Measurements from ENCODE around the gene KAZALD1. TPM values are rescaled to one million over a fixed set of nuclear protein-coding genes. Genes with fewer than 3 reads are reported as not detected.

The KAZALD1 gene
- polyA plus RNA-seq, 1 of the 3 experiments (the other 2 are of a cell fraction): 3.0 TPM

DNA sequence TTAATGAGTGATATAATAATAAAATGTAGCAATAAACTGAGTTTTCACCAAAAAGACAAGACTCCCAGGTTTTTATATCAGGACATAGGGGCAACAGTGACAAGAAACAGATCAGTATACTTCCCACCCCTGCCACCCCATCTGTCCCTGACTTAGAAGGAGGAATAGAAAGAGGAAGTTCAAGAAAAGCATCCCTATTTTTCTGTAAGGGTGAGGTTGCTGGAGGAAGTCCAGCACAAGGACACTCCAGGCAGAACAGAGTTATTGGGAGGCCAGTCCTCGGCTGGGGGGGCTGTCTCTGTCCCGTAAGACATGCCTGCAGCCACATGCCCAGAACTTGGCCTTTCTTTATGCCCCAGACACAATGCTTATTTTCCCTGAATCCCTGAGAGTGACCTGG is 52.9 kb downstream of the KAZALD1 start:
- Histone ChIP-seq H3K36me3 (replicated peaks in 1 of 2; ENCODE audit: control insufficient read depth in 1 of 2, insufficient read depth in 2 of 2, low read length in 1 of 2) (no peaks in the 10 kb centered on the region), H3K79me2 (ENCODE audit: insufficient read depth) (no peaks in the 10 kb centered on the region), H3F3A (replicated peaks; ENCODE audit: insufficient read depth) (no peaks in the 10 kb centered on the region), H3K27me3 (ENCODE audit: insufficient read depth) (peaks cover 43% of the 10 kb centered on the region), H3K4me3 (ENCODE audit: low read depth in 2 of 2, low read length in 1 of 2) (no peak overlapping the region), H3K4me1 (ENCODE audit: control insufficient read depth in 1 of 2, insufficient read depth in 2 of 2, low read depth in 1 of 2, low read length in 1 of 2) (peaks cover 0 to 12% of the 10 kb centered on the region in 2 experiments; a peak in 1 of 4 replicates), H2AFZ (ENCODE audit: low read depth) (no peak overlapping the region), H3K9ac (no peak overlapping the region), H3K27ac (ENCODE audit: low read depth in 2 of 2, low read length in 1 of 2) (no peak overlapping the region), H4K20me1 (ENCODE audit: insufficient read depth) (no peaks in the 10 kb centered on the region), H3K9me2 (no peaks in the 10 kb centered on the region), H3K9me3 (no peaks in the 10 kb centered on the region), H3K4me2 (no peak overlapping the region)
- DNase-seq: no peak
- POLR2A ChIA-PET: no interaction called here
- WGBS (ENCODE audit: low lambda C conversion rate): 29% methylated on average over 1 of the region's 2 CpGs
- TF ChIP-seq, protein P1, sequence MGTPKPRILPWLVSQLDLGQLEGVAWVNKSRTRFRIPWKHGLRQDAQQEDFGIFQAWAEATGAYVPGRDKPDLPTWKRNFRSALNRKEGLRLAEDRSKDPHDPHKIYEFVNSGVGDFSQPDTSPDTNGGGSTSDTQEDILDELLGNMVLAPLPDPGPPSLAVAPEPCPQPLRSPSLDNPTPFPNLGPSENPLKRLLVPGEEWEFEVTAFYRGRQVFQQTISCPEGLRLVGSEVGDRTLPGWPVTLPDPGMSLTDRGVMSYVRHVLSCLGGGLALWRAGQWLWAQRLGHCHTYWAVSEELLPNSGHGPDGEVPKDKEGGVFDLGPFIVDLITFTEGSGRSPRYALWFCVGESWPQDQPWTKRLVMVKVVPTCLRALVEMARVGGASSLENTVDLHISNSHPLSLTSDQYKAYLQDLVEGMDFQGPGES (IDR thresholded peaks at IDR 0.05; ENCODE audit: low read depth, low read length): no peak
- TF ChIP-seq ELF1 (IDR thresholded peaks at IDR 0.05) (no peak), NFIC (IDR thresholded peaks at IDR 0.05; ENCODE audit: borderline replicate concordance) (no peak), EZH2phosphoT487 (IDR thresholded peaks at IDR 0.05; ENCODE audit: borderline replicate concordance, low read depth) (no peak), POLR2AphosphoS5 (IDR thresholded peaks at IDR 0.05; ENCODE audit: low read depth, low read length) (no peak), GATA2 (CRISPR knock-in tag; IDR thresholded peaks at IDR 0.05) (no peak), FOXM1 (IDR thresholded peaks at IDR 0.05; ENCODE audit: low read depth) (no peak), MXI1 (IDR thresholded peaks at IDR 0.05; ENCODE audit: low read depth, low read length) (no peak), RCOR1 (IDR thresholded peaks at IDR 0.05; ENCODE audit: low read length) (no peak), TEAD4 (IDR thresholded peaks at IDR 0.05; ENCODE audit: borderline replicate concordance, insufficient read depth) (no peak), RFX5 (IDR thresholded peaks at IDR 0.05; ENCODE audit: low read length) (no peak), NRF1 (IDR thresholded peaks at IDR 0.05; ENCODE audit: low read depth, low read length) (no peak), TAF1 (IDR thresholded peaks at IDR 0.05; ENCODE audit: borderline replicate concordance, low read depth, low read length) (no peak), RAD21 (IDR thresholded peaks at IDR 0.05; ENCODE audit: low read length) (no peak), SMC3 (IDR thresholded peaks at IDR 0.05; ENCODE audit: low read depth, low read length) (no peak)
- TF ChIP-seq, protein P2, sequence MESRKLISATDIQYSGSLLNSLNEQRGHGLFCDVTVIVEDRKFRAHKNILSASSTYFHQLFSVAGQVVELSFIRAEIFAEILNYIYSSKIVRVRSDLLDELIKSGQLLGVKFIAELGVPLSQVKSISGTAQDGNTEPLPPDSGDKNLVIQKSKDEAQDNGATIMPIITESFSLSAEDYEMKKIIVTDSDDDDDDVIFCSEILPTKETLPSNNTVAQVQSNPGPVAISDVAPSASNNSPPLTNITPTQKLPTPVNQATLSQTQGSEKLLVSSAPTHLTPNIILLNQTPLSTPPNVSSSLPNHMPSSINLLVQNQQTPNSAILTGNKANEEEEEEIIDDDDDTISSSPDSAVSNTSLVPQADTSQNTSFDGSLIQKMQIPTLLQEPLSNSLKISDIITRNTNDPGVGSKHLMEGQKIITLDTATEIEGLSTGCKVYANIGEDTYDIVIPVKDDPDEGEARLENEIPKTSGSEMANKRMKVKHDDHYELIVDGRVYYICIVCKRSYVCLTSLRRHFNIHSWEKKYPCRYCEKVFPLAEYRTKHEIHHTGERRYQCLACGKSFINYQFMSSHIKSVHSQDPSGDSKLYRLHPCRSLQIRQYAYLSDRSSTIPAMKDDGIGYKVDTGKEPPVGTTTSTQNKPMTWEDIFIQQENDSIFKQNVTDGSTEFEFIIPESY (IDR thresholded peaks at IDR 0.05; ENCODE audit: borderline replicate concordance, low read depth): no peak
- TF ChIP-seq, protein P3, sequence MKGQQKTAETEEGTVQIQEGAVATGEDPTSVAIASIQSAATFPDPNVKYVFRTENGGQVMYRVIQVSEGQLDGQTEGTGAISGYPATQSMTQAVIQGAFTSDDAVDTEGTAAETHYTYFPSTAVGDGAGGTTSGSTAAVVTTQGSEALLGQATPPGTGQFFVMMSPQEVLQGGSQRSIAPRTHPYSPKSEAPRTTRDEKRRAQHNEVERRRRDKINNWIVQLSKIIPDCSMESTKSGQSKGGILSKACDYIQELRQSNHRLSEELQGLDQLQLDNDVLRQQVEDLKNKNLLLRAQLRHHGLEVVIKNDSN (IDR thresholded peaks at IDR 0.05; ENCODE audit: borderline replicate concordance, low read depth): no peak
- TF ChIP-seq, protein P4, sequence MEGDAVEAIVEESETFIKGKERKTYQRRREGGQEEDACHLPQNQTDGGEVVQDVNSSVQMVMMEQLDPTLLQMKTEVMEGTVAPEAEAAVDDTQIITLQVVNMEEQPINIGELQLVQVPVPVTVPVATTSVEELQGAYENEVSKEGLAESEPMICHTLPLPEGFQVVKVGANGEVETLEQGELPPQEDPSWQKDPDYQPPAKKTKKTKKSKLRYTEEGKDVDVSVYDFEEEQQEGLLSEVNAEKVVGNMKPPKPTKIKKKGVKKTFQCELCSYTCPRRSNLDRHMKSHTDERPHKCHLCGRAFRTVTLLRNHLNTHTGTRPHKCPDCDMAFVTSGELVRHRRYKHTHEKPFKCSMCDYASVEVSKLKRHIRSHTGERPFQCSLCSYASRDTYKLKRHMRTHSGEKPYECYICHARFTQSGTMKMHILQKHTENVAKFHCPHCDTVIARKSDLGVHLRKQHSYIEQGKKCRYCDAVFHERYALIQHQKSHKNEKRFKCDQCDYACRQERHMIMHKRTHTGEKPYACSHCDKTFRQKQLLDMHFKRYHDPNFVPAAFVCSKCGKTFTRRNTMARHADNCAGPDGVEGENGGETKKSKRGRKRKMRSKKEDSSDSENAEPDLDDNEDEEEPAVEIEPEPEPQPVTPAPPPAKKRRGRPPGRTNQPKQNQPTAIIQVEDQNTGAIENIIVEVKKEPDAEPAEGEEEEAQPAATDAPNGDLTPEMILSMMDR (IDR thresholded peaks at IDR 0.05): no peak
- TF ChIP-seq, protein P5, sequence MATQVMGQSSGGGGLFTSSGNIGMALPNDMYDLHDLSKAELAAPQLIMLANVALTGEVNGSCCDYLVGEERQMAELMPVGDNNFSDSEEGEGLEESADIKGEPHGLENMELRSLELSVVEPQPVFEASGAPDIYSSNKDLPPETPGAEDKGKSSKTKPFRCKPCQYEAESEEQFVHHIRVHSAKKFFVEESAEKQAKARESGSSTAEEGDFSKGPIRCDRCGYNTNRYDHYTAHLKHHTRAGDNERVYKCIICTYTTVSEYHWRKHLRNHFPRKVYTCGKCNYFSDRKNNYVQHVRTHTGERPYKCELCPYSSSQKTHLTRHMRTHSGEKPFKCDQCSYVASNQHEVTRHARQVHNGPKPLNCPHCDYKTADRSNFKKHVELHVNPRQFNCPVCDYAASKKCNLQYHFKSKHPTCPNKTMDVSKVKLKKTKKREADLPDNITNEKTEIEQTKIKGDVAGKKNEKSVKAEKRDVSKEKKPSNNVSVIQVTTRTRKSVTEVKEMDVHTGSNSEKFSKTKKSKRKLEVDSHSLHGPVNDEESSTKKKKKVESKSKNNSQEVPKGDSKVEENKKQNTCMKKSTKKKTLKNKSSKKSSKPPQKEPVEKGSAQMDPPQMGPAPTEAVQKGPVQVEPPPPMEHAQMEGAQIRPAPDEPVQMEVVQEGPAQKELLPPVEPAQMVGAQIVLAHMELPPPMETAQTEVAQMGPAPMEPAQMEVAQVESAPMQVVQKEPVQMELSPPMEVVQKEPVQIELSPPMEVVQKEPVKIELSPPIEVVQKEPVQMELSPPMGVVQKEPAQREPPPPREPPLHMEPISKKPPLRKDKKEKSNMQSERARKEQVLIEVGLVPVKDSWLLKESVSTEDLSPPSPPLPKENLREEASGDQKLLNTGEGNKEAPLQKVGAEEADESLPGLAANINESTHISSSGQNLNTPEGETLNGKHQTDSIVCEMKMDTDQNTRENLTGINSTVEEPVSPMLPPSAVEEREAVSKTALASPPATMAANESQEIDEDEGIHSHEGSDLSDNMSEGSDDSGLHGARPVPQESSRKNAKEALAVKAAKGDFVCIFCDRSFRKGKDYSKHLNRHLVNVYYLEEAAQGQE (IDR thresholded peaks at IDR 0.05; ENCODE audit: low read depth, low read length): no peak
- CTCF ChIA-PET: interaction anchor here (0.7 to 5.1 kb wide), 4 partner anchors 12 to 27 kb away, joined by 3 to 29 read pairs (median 12); no protein-coding TSS in a partner anchor

All from SK-N-SH (cell line).